Activated CD8-positive, alpha-beta memory T cell treated with anti-CD3 and anti-CD28 coated beads, Interleukin-2, amount 50 U/mL, for 1 hour (primary cell): ENCODE measurements around the gene ACP3.
A peak's percentile ranks its signal among the peaks of the same experiment; 100 is the strongest.

Experiments
- DNase-seq: peaks from one replicate; pipeline ENCODE4 v3.0.0-alpha.2; 2020; ENCODE audit errors: extremely low read depth

Gene ACP3

DNA sequence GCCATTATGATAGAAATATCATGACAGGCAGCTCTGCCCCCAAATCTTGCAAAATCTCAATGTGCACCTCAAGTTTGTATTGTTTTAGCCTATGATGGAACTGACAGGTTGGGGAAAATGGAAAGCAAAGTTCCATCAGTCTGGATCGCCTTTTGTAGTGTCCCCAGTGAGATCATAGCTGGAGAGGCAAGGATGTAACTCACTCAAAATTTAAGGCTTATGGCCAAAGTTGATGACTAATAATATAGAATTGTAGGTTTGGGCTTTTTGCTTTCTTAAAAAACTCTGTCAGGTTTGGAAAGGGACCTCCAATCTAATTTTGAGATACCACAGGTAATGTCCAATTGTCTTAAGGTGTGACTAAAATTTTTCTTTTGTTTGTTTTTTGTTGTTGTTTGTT lies 1.4 kb upstream of the ACP3 start:
- DNase-seq: no peak

- no peak for DNase-seq
Measured at GRCh38 chr3:132318451-132318850, 1.2 kb downstream of the ACP3 start.

- no peak for DNase-seq
Measured at GRCh38 chr3:132321304-132321703, 4.1 kb downstream of the ACP3 start.

DNA sequence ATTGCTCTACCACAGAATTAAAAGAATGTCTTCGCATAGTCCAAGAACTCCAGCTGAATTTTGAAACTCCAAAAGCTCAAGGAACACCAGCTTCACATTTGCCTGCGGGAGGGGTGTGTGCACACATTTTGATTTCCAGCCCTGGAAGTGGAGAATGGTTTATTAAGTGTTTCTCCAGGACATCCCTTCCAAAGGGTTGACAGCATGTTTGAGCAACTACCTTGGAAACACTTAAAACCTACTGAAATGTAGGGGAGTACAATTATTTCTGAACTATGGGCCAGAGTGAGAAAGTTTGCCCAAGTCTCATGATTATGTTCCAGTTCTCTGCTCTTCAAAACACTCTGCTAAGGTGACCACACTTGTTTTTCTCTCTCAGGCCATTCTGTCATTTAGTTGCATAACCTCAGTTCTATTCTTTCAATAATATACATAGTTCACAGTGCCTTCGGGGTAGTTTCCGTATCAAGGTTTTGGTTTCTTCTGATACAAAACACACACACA lies 7.9 kb downstream of the ACP3 start:
- no peak for DNase-seq

DNA sequence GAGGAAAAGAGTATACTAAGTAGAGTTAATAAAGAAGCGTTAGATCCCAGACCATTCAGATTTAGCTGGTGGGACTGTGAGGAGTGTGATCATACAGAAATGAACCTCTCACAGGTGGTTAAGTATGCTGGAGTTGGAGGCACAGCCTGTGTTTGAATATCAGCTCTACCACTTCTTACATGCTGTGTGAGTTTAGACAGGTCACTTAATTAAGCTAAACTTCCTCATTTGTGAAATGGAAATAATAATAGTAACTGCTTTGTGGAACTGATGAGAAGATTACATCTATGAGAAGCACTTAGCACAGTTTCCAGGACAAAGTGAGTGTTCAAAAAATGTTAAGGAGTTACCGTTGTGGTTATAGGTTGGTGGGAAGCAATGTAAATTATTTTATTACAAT lies 8.4 kb downstream of the ACP3 start:
- no peak for DNase-seq

- DNase-seq: no peak
Measured at GRCh38 chr3:132326251-132326650, 9.0 kb downstream of the ACP3 start.

GRCh38 chr3:132332082-132332481 lies 14.9 kb downstream of the ACP3 start:
- DNase-seq: no peak

DNA sequence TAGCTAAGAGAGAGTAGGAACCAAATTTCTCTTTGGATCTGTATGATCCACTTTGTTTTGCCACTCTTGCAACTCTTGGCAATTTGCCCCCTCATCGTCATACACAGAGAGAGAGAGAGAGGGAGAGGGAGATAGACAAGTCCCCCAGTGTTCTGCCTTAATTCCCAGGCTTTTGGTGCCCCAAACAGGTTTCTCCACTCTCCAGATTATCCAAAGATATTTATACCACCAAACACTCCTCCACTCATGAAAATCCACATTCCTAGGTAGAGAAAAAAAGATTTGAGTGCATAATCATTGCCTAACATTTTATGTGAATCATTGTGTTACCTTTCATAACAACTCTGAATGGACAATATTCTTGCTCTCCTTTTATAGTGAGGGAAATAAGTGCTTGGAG lies 15.3 kb downstream of the ACP3 start:
- DNase-seq: no peak

DNA sequence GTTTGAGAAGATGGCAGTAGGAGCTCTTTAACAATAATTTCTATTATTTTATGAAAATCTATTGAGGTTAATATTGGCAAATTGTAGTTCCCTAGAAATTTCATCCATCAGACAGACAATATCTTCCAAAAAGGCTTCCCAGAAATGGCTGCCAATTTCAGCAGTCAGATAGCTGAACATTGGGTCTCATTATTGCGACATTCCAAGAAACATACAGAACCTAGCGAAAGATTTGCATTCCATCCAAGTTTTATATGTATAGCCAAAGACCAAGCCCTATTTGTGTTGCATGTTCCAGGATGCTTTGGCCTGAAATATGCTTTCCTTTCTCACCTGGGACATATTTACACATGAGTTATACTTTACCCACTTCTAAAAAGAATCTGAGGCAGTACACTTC lies 24.5 kb downstream of the ACP3 start:
- no peak for DNase-seq

- DNase-seq: no peak
Measured at GRCh38 chr3:132342183-132342582, 25.0 kb downstream of the ACP3 start.

DNA sequence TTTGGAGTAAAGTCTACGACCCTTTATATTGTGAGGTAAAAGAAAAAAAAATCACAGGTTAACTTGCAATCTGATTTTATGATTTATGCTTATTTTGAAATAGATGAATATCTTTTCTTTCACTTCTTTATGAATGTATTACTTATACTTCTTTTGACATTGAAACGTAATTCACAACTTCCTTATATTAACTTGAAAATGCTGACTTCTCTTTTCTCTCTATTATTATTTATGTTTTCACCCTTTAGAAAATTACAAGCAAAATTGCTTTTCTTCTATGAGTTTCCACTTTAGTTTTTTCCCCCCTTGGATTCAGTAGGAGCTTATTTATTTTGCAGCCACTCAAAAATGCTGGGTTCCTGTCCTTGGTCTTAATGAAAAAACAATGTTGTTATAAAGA lies 25.4 kb downstream of the ACP3 start:
- no peak for DNase-seq

GRCh38 chr3:132343018-132343612 lies 25.9 kb downstream of the ACP3 start:
- DNase-seq: no peak

- DNase-seq: no peak
Measured at GRCh38 chr3:132344666-132345280, 27.6 kb downstream of the ACP3 start.

GRCh38 chr3:132346841-132347736 lies 29.9 kb downstream of the ACP3 start:
- no peak for DNase-seq

- no peak for DNase-seq
Measured at GRCh38 chr3:132347811-132348210, 30.6 kb downstream of the ACP3 start.

- no peak for DNase-seq
Measured at GRCh38 chr3:132348531-132348930, 31.3 kb downstream of the ACP3 start.

DNA sequence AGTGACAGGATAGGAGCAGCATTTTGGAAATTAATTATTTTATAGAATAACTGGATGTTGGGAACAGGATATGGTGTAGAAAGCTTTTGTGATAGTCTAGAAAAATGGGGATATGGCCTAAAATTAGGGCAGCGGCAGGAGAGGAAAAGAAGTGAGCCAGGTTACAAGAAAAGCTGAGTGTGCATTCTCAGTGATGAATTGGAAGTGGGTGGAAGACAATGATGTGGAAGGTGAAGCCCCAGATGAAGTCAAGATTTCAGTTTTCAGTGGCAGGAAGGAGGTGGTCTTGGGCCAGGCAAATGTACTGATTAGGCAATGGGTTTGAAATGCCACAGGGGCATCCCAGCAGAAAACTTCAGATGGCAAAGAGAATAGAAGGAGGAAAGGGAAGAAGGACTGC lies 33.6 kb downstream of the ACP3 start:
- no peak for DNase-seq

DNA sequence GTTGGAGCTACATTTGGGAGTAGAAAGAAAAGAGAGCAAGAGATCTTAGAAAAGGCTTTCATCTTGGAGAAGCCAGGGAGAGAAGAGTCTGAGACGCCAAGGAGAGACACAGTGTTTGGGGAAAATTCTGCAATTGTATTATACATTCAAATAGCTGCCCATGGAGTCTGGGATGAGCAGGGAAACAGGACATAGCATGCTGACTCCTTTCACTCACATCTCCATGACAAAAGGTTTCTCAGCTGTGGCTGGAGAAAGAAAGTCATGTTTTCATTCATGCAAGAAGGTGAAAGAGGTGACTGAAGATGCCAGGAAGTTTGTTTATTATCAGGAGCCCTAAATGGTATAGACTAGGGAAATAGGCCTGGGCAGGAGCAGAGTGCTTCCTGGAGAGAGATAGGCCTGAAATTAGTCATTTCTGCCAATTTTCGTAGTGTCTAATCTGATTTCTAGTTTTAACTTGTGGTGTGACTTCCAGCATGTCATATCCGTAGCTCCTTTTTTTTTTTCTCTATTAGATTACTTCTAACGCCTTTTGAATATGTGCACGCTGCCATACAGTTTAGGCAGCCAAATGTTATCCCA lies 34.1 kb downstream of the ACP3 start:
- no peak for DNase-seq

DNA sequence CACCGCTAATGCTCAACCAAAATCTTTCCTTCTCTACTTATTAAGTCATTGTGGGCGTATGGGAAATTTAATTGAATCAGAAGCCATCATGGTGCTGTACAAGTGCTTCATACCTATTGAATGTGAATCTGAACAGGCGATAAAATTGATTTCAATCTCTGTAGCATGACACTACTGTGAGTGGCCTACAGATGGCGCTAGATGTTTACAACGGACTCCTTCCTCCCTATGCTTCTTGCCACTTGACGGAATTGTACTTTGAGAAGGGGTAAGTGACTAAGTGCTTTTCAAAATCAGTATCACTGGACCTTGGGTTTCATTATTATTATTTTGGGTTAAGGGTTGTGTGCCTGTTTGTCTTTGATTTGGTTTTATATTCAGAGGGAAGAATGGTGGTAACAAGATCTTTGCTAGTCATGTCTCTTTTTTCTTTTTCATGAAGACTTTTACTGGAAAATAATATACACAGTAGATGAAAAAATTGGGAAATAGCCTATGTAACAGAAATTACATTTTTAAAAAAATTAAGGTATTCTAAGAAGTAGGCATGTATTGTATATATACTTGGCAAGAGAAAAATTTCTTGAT lies 35.4 kb downstream of the ACP3 start:
- DNase-seq: peak; percentile 21

DNA sequence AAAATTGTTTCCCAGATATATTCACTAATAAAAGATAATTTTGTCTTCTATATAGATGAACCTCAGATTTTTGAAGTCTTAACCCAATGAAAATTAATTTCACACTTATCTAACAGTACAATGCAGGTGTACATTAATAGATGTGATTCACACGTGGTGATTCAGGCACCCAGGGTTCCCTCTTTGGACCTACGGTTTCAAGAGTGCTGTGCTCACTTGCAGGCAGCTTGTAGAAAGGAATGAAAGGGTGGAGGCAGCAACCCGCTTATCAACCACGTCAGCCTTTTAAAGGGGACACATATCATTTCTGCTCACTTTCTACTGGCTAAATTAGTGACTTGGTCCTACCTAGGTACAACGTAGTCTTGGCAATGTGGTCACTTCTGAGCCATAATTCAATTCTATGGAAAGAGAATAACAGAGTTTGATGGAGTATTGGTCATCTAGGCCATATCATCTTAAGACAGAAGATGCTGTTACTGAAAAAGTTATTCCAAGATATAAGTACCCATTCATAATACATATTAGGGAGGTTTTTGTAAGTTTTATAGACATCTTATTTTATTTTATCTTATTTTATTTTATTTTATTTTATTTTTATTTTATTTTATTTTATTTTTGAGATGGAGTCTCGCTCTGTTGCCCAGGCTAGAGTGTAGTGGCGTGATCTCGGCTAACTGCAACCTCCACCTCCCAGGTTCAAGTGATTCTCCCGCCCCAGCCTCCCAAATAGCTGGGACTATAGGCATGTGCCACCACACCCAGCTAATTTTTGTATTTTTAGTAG lies 37.9 kb downstream of the ACP3 start:
- DNase-seq: no peak

DNA sequence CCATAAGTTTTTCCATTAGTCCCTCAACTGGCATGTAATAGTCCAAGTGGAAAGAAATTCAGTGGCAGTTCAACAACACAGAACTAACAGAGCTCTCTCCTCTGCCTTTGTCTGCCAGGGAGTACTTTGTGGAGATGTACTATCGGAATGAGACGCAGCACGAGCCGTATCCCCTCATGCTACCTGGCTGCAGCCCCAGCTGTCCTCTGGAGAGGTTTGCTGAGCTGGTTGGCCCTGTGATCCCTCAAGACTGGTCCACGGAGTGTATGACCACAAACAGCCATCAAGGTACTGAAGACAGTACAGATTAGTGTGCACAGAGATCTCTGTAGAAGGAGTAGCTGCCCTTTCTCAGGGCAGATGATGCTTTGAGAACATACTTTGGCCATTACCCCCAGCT lies 39.4 kb downstream of the ACP3 start:
- no peak for DNase-seq
